ENCODE measurements around the gene MYO5A.

DNA sequence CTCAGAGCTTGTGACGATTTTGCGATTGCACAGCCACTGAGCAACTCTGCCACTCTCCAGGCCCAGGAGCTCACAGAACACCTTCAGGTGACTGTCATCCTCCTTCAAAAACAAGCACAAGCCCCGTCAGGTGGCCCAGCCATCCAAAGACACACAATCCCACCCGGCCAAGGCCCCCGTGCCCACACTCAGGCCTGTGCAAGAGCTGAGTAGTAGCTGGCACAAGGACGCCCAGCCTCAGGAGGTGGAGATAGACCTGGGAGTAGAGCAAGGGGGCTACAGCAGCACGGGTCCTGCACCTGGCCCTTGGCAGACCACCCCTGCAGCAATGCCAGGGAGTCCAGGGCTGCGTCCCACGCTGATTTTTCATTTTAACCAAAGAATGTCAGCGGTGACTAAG, 267.7 kb downstream of the MYO5A start:
- no peak for TF ChIP-seq EZH2 (IDR thresholded peaks at IDR 0.05; ENCODE audit: borderline replicate concordance, low read length)
- TF ChIP-seq, protein P1, sequence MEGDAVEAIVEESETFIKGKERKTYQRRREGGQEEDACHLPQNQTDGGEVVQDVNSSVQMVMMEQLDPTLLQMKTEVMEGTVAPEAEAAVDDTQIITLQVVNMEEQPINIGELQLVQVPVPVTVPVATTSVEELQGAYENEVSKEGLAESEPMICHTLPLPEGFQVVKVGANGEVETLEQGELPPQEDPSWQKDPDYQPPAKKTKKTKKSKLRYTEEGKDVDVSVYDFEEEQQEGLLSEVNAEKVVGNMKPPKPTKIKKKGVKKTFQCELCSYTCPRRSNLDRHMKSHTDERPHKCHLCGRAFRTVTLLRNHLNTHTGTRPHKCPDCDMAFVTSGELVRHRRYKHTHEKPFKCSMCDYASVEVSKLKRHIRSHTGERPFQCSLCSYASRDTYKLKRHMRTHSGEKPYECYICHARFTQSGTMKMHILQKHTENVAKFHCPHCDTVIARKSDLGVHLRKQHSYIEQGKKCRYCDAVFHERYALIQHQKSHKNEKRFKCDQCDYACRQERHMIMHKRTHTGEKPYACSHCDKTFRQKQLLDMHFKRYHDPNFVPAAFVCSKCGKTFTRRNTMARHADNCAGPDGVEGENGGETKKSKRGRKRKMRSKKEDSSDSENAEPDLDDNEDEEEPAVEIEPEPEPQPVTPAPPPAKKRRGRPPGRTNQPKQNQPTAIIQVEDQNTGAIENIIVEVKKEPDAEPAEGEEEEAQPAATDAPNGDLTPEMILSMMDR (IDR thresholded peaks at IDR 0.05; ENCODE audit: low read length): no peak
